Measurements from ENCODE around the gene SORBS1.

- TF ChIP-seq ZNF280B (CRISPR knock-in tag; IDR thresholded peaks at IDR 0.05; ENCODE audit: borderline replicate concordance): no peak
- TF ChIP-seq HIC2 (CRISPR knock-in tag; IDR thresholded peaks at IDR 0.05; ENCODE audit: low read depth): no peak
- no peak for TF ChIP-seq NONO (IDR thresholded peaks at IDR 0.05)
- TF ChIP-seq NONO (CRISPR knock-in tag; conservative IDR thresholded peaks at IDR 0.05): no peak
- no peak for TF ChIP-seq TGIF2 (CRISPR knock-in tag; IDR thresholded peaks at IDR 0.05)
- no peak for TF ChIP-seq BCL3 (CRISPR knock-in tag; IDR thresholded peaks at IDR 0.05)
These were observed 179.0 kb downstream of the SORBS1 start for GRCh38 chr10:95382174-95382573.
